Activated CD8-positive, alpha-beta T cell treated with anti-CD3 and anti-CD28 coated beads for 36 hours (primary cell): ENCODE measurements around the gene TTC29. TPM values are rescaled to one million over a fixed set of nuclear protein-coding genes. Genes with fewer than 3 reads are reported as not detected.

Source experiments
- ATAC-seq: fragments of 200-7000 bp; cut with Tn5 transposase; one replicate; pipeline ENCODE4 v1.10.0; 2021; ENCODE audit warnings: mild to moderate bottlenecking, moderate library complexity
- CTCF ChIA-PET: fragments of 350-600 bp; sonication (Branson Sonifier 250); formaldehyde crosslinking; loops from one replicate; lab custom pipeline; 2021; ENCODE audit warnings: antibody characterized with exemption; lab: Charles Lee
- POLR2A ChIA-PET: fragments of 350-600 bp; sonication (Branson Sonifier 250); formaldehyde crosslinking; loops from one replicate; lab custom pipeline; 2021; ENCODE audit warnings: antibody characterized with exemption; lab: Charles Lee
- DNase-seq: peaks from one replicate; pipeline ENCODE4 v3.0.0-alpha.2; 2020
- H3K27ac Mint-ChIP-seq: one replicate; pipeline ENCODE4 v1.8.0; 2021; ENCODE audit warnings: mild to moderate bottlenecking, mixed read lengths
- H3K27me3 Mint-ChIP-seq: one replicate; pipeline ENCODE4 v1.8.0; 2021; ENCODE audit warnings: mixed read lengths
- H3K36me3 Mint-ChIP-seq: one replicate; pipeline ENCODE4 v1.8.0; 2021; ENCODE audit warnings: low read depth, mixed read lengths
- H3K4me1 Mint-ChIP-seq: one replicate; pipeline ENCODE4 v1.8.0; 2021; ENCODE audit warnings: low read depth, mixed read lengths
- H3K4me3 Mint-ChIP-seq: one replicate; pipeline ENCODE4 v1.8.0; 2021; ENCODE audit warnings: mild to moderate bottlenecking, moderate library complexity, mixed read lengths
- H3K9me3 Mint-ChIP-seq: one replicate; pipeline ENCODE4 v1.8.0; 2021; ENCODE audit warnings: mixed read lengths
- CTCF ChIP-seq: fragments of 200-600 bp; IDR thresholded peaks from one replicate; pipeline ENCODE4 v1.8.0; 2022; ENCODE audit warnings: antibody characterized with exemption, mild to moderate bottlenecking
- intact Hi-C: fragments of 100-400 bp; cut with micrococcal nuclease; formaldehyde crosslinking; loops from one replicate; pipeline ENCODE4 v1.10.0; 2022
- total RNA-seq, 2 experiments: library from RNA; stranded (reverse); gene quantifications; one replicate each; pipeline ENCODE4 v1.2.3, GENCODE V29; 2021

The TTC29 gene
- total RNA-seq, 2 experiments from 2014 or later: not detected

- H3K27me3 Mint-ChIP-seq: peaks cover 6% of the 10 kb centered on the region
- ATAC-seq (no peak), DNase-seq (no peak)
- H3K36me3 Mint-ChIP-seq: no peaks in the 10 kb centered on the region
- H3K27ac Mint-ChIP-seq: no peak overlapping the region
- no peak overlapping the region for H3K4me3 Mint-ChIP-seq
- ChIA-PET CTCF (no interaction called here), POLR2A (no interaction called here)
- no peaks in the 10 kb centered on the region for H3K9me3 Mint-ChIP-seq
- H3K4me1 Mint-ChIP-seq: no peaks in the 10 kb centered on the region
- no peak for TF ChIP-seq CTCF
- intact Hi-C loops: no loop called here
Measured at GRCh38 chr4:146975036-146975435, 29.4 kb upstream of the TTC29 start.

GRCh38 chr4:146972036-146972435, 26.4 kb upstream of the TTC29 start:
- H3K4me3 Mint-ChIP-seq: no peak overlapping the region
- no peak for TF ChIP-seq CTCF
- H3K36me3 Mint-ChIP-seq: no peaks in the 10 kb centered on the region
- intact Hi-C loops: no loop called here
- DNase-seq (no peak), ATAC-seq (no peak)
- no peak overlapping the region for H3K27ac Mint-ChIP-seq
- H3K27me3 Mint-ChIP-seq: peaks cover 7% of the 10 kb centered on the region
- no peaks in the 10 kb centered on the region for H3K9me3 Mint-ChIP-seq
- POLR2A ChIA-PET: no interaction called here
- CTCF ChIA-PET: no interaction called here
- no peaks in the 10 kb centered on the region for H3K4me1 Mint-ChIP-seq

GRCh38 chr4:146969126-146969525, 23.5 kb upstream of the TTC29 start:
- Mint-ChIP-seq H3K9me3 (no peaks in the 10 kb centered on the region), H3K27me3 (peaks cover 2% of the 10 kb centered on the region), H3K36me3 (no peaks in the 10 kb centered on the region), H3K4me1 (no peaks in the 10 kb centered on the region), H3K4me3 (no peak overlapping the region), H3K27ac (no peak overlapping the region)
- DNase-seq: no peak
- CTCF ChIA-PET: no interaction called here
- intact Hi-C loops: no loop called here
- TF ChIP-seq CTCF: no peak
- no peak for ATAC-seq
- POLR2A ChIA-PET: no interaction called here

- DNase-seq (no peak), ATAC-seq (no peak)
- Mint-ChIP-seq H3K27me3 (peaks cover 18% of the 10 kb centered on the region), H3K4me3 (no peak overlapping the region), H3K36me3 (no peaks in the 10 kb centered on the region), H3K27ac (no peak overlapping the region), H3K4me1 (no peaks in the 10 kb centered on the region), H3K9me3 (no peaks in the 10 kb centered on the region)
- ChIA-PET POLR2A (no interaction called here), CTCF (interaction anchor here (1.4 kb wide), 1 partner anchor 9 kb away, joined by 3 read pairs; no protein-coding TSS in a partner anchor)
- TF ChIP-seq CTCF: no peak
- intact Hi-C loops: no loop called here
Measured at GRCh38 chr4:146960634-146961033, 15.0 kb upstream of the TTC29 start.

GRCh38 chr4:146959692-146960091, 14.0 kb upstream of the TTC29 start:
- Mint-ChIP-seq H3K4me3 (no peak overlapping the region), H3K27ac (no peak overlapping the region), H3K4me1 (no peaks in the 10 kb centered on the region), H3K36me3 (no peaks in the 10 kb centered on the region), H3K9me3 (no peaks in the 10 kb centered on the region), H3K27me3 (peaks cover 19% of the 10 kb centered on the region)
- ChIA-PET CTCF (interaction anchor here (0.8 kb wide), 1 partner anchor 10 kb away, joined by 3 read pairs; no protein-coding TSS in a partner anchor), POLR2A (no interaction called here)
- no peak for DNase-seq
- no peak for ATAC-seq
- intact Hi-C loops: no loop called here
- TF ChIP-seq CTCF: no peak
